Loucy (cell line): ENCODE results near the gene STK36.

Experiments used
- EZH2phosphoT487 ChIP-seq: fragments of 200-600 bp; IDR thresholded peaks from 2 replicates; pipeline ENCODE4 v1.6.1; 2018; ENCODE audit warnings: antibody characterized with exemption, mild to moderate bottlenecking, moderate library complexity, borderline replicate concordance
- TF ChIP-seq, protein P1 (sequence below): fragments of 200-600 bp; sonication (generic); conservative IDR thresholded peaks from 2 replicates; pipeline ENCODE4 v1.5.1; 2014; ENCODE audit warnings: mild to moderate bottlenecking, antibody characterized with exemption, low read length

DNA sequence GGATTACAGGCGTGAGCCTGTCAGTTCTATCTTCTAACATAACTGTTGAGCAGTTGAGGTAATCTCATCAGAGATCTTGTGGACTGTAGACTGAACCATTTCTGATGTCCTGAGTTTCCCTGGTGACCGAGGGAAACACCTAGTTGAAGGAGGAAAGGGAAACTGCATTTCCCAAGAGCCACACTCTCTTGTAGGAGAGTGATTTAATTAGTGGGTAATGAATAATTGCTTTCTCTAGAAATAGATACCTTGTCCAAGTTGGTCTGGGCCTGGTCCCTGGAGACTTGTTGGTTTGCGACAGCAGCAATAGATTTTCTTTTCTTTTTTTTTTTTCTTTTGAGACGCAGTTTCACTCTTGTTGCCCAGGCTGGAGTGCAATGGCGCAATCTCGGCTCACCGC lies 46.2 kb downstream of the STK36 start:
- TF ChIP-seq, protein P1, sequence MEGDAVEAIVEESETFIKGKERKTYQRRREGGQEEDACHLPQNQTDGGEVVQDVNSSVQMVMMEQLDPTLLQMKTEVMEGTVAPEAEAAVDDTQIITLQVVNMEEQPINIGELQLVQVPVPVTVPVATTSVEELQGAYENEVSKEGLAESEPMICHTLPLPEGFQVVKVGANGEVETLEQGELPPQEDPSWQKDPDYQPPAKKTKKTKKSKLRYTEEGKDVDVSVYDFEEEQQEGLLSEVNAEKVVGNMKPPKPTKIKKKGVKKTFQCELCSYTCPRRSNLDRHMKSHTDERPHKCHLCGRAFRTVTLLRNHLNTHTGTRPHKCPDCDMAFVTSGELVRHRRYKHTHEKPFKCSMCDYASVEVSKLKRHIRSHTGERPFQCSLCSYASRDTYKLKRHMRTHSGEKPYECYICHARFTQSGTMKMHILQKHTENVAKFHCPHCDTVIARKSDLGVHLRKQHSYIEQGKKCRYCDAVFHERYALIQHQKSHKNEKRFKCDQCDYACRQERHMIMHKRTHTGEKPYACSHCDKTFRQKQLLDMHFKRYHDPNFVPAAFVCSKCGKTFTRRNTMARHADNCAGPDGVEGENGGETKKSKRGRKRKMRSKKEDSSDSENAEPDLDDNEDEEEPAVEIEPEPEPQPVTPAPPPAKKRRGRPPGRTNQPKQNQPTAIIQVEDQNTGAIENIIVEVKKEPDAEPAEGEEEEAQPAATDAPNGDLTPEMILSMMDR = no peak
- no peak for TF ChIP-seq EZH2phosphoT487
